Keratinocyte (primary cell): Measurements from ENCODE around the gene CDX1.

ENCODE experiments used
- CTCF ChIP-seq, 3 experiments: IDR thresholded peaks in 1 of 3; conservative IDR thresholded peaks in 1 of 3; optimal IDR thresholded peaks in 1 of 3; 2 replicates in 2 of 3; 3 replicates in 1 of 3; pipeline versions ENCODE3 to v1.5.1; 2011; ENCODE audit warnings: low read length in 3 of 3, mild to moderate bottlenecking in 3 of 3, moderate library complexity in 2 of 3, control low read depth in 1 of 3, inconsistent platforms in 1 of 3; ENCODE audit not compliant: insufficient read depth in 2 of 3; ENCODE audit errors: extremely low read depth in 1 of 3
- EZH2 ChIP-seq: IDR thresholded peaks from one replicate; pipeline ENCODE4 v1.6.1; 2012; ENCODE audit warnings: inconsistent platforms, mild to moderate bottlenecking, low read length, moderate library complexity

- TF ChIP-seq CTCF (optimal IDR thresholded peaks at IDR 0.05 in 1 of 3, IDR thresholded peaks at IDR 0.05 in 1 of 3, conservative IDR thresholded peaks at IDR 0.05 in 1 of 3; ENCODE audit: extremely low read depth in 1 of 3, insufficient read depth in 2 of 3, low read length in 3 of 3) (no peak), EZH2 (no peak)
These were observed 3.0 kb upstream of the CDX1 start for GRCh38 chr5:150163547-150164059.
